ENCODE measurements around the gene ZBTB7A. TPM values are rescaled to one million over a fixed set of nuclear protein-coding genes. Genes with fewer than 3 reads are reported as not detected.

Gene ZBTB7A
- total and polyA plus RNA-seq, 10 of the 15 experiments (the other 5 are each of a cell fraction or from before 2014, with no cell fraction given): 0.26 to 42.4 (median 4.5) TPM

DNA sequence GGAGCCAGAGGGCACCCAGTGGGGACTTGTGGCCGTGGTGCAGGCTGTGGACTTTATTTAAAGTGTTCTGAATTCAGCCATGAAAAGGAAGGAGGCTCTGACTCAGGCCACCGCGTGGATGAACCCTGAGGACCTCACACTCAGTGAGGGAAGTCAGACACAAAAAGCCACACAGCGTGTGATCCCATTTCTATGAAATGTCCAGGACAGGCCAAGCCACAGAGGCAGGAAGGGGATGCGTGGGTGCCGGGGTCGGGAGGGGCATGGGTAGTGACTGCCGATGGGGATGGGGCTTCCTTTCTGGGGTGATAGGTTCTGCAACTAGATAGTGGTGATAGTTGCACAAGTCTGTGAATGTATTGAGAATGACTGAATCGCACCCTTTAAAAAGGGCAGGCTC, 8.7 kb upstream of the ZBTB7A start:
- ChIA-PET POLR2A (no interaction called here), RAD21 (ENCODE audit: unreplicated experiment) (no interaction called here), SMC1A (ENCODE audit: uncharacterized antibody, unreplicated experiment) (no interaction called here), CTCF (interaction anchor here (0.6 kb wide), 1 partner anchor 550 kb away, joined by 3 read pairs; no protein-coding TSS in a partner anchor)
- FAIRE-seq (no peak), DNase-seq (ENCODE audit: low read depth, low spot score) (no peak), ATAC-seq (no peak)
- Histone ChIP-seq H3K9me3 (replicated peaks; ENCODE audit: control insufficient read depth, insufficient read depth, low read length) (no peaks in the 10 kb centered on the region), H4K20me1 (ENCODE audit: control insufficient read depth, insufficient read depth) (no peaks in the 10 kb centered on the region), H2AFZ (ENCODE audit: control insufficient read depth, low read depth, low read length) (no peak overlapping the region), H3K4me2 (ENCODE audit: control insufficient read depth, insufficient read depth) (no peak overlapping the region), H3K4me1 (ENCODE audit: control insufficient read depth, insufficient read depth, low read length) (peaks cover 14% of the 10 kb centered on the region), H3K27ac (ENCODE audit: control insufficient read depth, insufficient read depth) (no peak overlapping the region), H3K9ac (ENCODE audit: control insufficient read depth, insufficient read depth, low read length) (no peak overlapping the region), H3K27me3 (replicated peaks in 1 of 2; ENCODE audit: control insufficient read depth in 2 of 2, insufficient read depth in 2 of 2, low read length in 1 of 2) (no peaks in the 10 kb centered on the region), H3K79me2 (ENCODE audit: control insufficient read depth, insufficient read depth, low read length) (no peaks in the 10 kb centered on the region), H3K36me3 (ENCODE audit: control insufficient read depth in 2 of 2, insufficient read depth in 2 of 2, low read length in 1 of 2) (no peaks in the 10 kb centered on the region), H3K4me3 (no peak overlapping the region)
- WGBS (ENCODE audit: insufficient coverage, insufficient replicate concordance, low lambda C conversion rate, missing lambda C conversion rate): 16% methylated on average over 9 of the region's 9 CpGs
- intact Hi-C loops (cut with micrococcal nuclease; ENCODE audit: unreplicated experiment) (no loop called here), in situ Hi-C loops (cut with MboI) (no loop called here)
- no TSS peak for BruUV-seq (replicated peaks)
- TF ChIP-seq ZNF24 (IDR thresholded peaks at IDR 0.05) (no peak), ETV6 (conservative IDR thresholded peaks at IDR 0.05 in 1 of 2, IDR thresholded peaks at IDR 0.05 in 1 of 2; ENCODE audit: borderline replicate concordance in 1 of 2, low read depth in 1 of 2) (no peak)

DNA sequence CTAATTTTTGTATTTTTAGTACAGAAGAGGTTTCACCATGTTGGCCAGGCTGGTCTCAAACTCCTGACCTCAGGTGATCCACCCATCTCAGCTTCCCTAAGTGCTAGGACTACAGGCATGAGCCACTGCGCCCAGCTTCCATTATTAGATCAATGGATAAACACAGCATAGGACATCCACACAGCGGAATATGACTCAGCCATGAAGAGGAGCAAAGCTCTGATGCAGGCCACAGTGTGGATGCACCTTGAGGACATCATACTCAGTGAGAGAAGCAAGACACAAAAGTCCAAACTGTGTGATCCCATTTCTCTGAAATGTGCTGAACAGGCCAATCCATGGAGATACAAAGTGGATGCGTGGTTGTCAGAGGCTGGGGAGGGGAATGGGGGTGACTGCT, 4.9 kb upstream of the ZBTB7A start:
- H3K4me2 ChIP-seq (ENCODE audit: control insufficient read depth, insufficient read depth): no peak overlapping the region
- ChIA-PET RAD21 (ENCODE audit: unreplicated experiment) (no interaction called here), SMC1A (ENCODE audit: uncharacterized antibody, unreplicated experiment) (no interaction called here), POLR2A (interaction anchor here (0.5 kb wide), 1 partner anchor 155 kb away, joined by 5 read pairs; no protein-coding TSS in a partner anchor), CTCF (interaction anchor here (1.0 kb wide), 1 partner anchor 11 kb away, joined by 3 read pairs; no protein-coding TSS in a partner anchor)
- H2AFZ ChIP-seq (ENCODE audit: control insufficient read depth, low read depth, low read length): no peak overlapping the region
- in situ Hi-C loops (cut with MboI) (no loop called here), intact Hi-C loops (cut with micrococcal nuclease; ENCODE audit: unreplicated experiment) (no loop called here)
- H3K79me2 ChIP-seq (ENCODE audit: control insufficient read depth, insufficient read depth, low read length): no peaks in the 10 kb centered on the region
- WGBS (ENCODE audit: insufficient coverage, insufficient replicate concordance, low lambda C conversion rate, missing lambda C conversion rate): 92% methylated on average over 3 of the region's 3 CpGs
- DNase-seq (ENCODE audit: low read depth, low spot score) (no peak), ATAC-seq (no peak), FAIRE-seq (no peak)
- H3K4me3 ChIP-seq: no peak overlapping the region
- peaks cover 8% of the 10 kb centered on the region for H3K4me1 ChIP-seq (ENCODE audit: control insufficient read depth, insufficient read depth, low read length)
- no peaks in the 10 kb centered on the region for H4K20me1 ChIP-seq (ENCODE audit: control insufficient read depth, insufficient read depth)
- no peak overlapping the region for H3K27ac ChIP-seq (ENCODE audit: control insufficient read depth, insufficient read depth)
- no peaks in the 10 kb centered on the region for H3K36me3 ChIP-seq (ENCODE audit: control insufficient read depth in 2 of 2, insufficient read depth in 2 of 2, low read length in 1 of 2)
- TF ChIP-seq ZNF24 (IDR thresholded peaks at IDR 0.05): no peak
- no peak for TF ChIP-seq ZNF207 (IDR thresholded peaks at IDR 0.05; ENCODE audit: borderline replicate concordance)
- TF ChIP-seq, protein P1, sequence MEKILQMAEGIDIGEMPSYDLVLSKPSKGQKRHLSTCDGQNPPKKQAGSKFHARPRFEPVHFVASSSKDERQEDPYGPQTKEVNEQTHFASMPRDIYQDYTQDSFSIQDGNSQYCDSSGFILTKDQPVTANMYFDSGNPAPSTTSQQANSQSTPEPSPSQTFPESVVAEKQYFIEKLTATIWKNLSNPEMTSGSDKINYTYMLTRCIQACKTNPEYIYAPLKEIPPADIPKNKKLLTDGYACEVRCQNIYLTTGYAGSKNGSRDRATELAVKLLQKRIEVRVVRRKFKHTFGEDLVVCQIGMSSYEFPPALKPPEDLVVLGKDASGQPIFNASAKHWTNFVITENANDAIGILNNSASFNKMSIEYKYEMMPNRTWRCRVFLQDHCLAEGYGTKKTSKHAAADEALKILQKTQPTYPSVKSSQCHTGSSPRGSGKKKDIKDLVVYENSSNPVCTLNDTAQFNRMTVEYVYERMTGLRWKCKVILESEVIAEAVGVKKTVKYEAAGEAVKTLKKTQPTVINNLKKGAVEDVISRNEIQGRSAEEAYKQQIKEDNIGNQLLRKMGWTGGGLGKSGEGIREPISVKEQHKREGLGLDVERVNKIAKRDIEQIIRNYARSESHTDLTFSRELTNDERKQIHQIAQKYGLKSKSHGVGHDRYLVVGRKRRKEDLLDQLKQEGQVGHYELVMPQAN (conservative IDR thresholded peaks at IDR 0.05): no peak
- TF ChIP-seq ZSCAN29 (IDR thresholded peaks at IDR 0.05): no peak
- no peak for TF ChIP-seq TAF1 (IDR thresholded peaks at IDR 0.05; ENCODE audit: borderline replicate concordance, low read depth, low read length)
- no peak for TF ChIP-seq SMC3 (IDR thresholded peaks at IDR 0.05; ENCODE audit: borderline replicate concordance, low read length)
- no peak for TF ChIP-seq YBX1 (IDR thresholded peaks at IDR 0.05)
- no peak for TF ChIP-seq JUNB (IDR thresholded peaks at IDR 0.05)
- TF ChIP-seq SRF (IDR thresholded peaks at IDR 0.05; ENCODE audit: low read depth in 2 of 2, low read length in 2 of 2): no peak
- TF ChIP-seq BCL11A (IDR thresholded peaks at IDR 0.05; ENCODE audit: low read depth, low read length): no peak
- H3K9ac ChIP-seq (ENCODE audit: control insufficient read depth, insufficient read depth, low read length): no peak overlapping the region
- H3K9me3 ChIP-seq (replicated peaks; ENCODE audit: control insufficient read depth, insufficient read depth, low read length): no peaks in the 10 kb centered on the region
- H3K27me3 ChIP-seq (replicated peaks in 1 of 2; ENCODE audit: control insufficient read depth in 2 of 2, insufficient read depth in 2 of 2, low read length in 1 of 2): no peaks in the 10 kb centered on the region; a peak in 1 of 4 replicates
- no TSS peak for BruUV-seq (replicated peaks)

Measured in GM12878 (cell line).